DND-41 (cell line): ENCODE results near the gene PTH2R.

Experiments
- EZH2 ChIP-seq: IDR thresholded peaks from 3 replicates; pipeline ENCODE4 v1.6.1; 2012; ENCODE audit warnings: borderline replicate concordance, low read depth, mild to moderate bottlenecking, moderate library complexity, low read length, inconsistent platforms; ENCODE audit not compliant: severe bottlenecking
- TF ChIP-seq, protein P1 (sequence below): IDR thresholded peaks from 2 replicates; pipeline ENCODE4 v1.5.1; 2012; ENCODE audit warnings: borderline replicate concordance, low read length, moderate library complexity, mild to moderate bottlenecking; ENCODE audit not compliant: poor library complexity, severe bottlenecking; ENCODE audit errors: extremely low read depth

- TF ChIP-seq, protein P1, sequence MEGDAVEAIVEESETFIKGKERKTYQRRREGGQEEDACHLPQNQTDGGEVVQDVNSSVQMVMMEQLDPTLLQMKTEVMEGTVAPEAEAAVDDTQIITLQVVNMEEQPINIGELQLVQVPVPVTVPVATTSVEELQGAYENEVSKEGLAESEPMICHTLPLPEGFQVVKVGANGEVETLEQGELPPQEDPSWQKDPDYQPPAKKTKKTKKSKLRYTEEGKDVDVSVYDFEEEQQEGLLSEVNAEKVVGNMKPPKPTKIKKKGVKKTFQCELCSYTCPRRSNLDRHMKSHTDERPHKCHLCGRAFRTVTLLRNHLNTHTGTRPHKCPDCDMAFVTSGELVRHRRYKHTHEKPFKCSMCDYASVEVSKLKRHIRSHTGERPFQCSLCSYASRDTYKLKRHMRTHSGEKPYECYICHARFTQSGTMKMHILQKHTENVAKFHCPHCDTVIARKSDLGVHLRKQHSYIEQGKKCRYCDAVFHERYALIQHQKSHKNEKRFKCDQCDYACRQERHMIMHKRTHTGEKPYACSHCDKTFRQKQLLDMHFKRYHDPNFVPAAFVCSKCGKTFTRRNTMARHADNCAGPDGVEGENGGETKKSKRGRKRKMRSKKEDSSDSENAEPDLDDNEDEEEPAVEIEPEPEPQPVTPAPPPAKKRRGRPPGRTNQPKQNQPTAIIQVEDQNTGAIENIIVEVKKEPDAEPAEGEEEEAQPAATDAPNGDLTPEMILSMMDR: no peak
- TF ChIP-seq EZH2: no peak
These were observed 57.6 kb downstream of the PTH2R start for GRCh38 chr2:208464205-208464604.
